ENCODE measurements around the gene SIKE1.

DNA sequence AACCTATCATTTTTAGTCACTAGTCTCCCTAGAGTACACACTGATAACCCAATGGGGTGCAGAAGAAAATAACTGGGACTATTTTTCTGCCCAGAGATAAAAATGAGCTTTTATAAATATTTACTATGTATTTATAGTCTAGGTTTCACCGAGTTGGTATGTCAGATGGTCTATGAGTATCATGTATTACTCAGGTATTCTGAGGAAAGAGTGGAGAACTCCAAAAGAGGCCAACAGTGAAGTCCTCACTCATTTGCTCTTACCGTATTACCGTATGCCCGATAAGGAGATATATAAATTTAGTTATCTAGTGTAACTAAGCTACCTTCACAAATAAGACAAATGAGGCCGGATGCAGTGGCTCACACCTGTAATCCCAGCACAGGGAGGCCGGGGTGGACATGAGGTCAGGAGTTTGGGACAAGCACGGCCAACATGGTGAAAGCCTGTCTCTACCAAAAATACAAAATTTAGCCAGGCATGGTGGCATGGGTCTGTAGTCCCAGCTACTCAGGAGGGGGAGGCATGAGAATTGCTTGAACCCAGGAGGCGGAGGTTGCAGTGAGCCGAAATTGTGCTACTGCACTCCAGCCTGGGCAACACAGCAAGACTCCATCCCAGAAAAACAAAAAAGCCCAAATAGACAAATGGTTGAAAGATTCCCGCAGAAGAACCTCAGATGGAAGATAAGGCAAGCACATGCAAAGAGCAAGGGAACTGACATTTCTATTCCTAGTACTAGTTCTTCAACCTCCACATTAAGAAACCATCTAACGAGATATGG, 38.3 kb downstream of the SIKE1 start:
- TF ChIP-seq EZH2phosphoT487 (IDR thresholded peaks at IDR 0.05; ENCODE audit: insufficient read depth, low read depth) (no peak), EZH2 (IDR thresholded peaks at IDR 0.05; ENCODE audit: insufficient read depth, poor library complexity, severe bottlenecking) (no peak)
